Right kidney (tissue), 1 donor: ENCODE data around the gene LRMDA.
"Not testable (repeated sequence)": the region's sequence is repeated elsewhere in the genome, so short reads cannot be mapped to it uniquely, and the experiment has no call there.

Experiments
- DNase-seq: peaks from one replicate; pipeline ENCODE4 v3.0.0-alpha.2; 2016

The LRMDA gene

DNA sequence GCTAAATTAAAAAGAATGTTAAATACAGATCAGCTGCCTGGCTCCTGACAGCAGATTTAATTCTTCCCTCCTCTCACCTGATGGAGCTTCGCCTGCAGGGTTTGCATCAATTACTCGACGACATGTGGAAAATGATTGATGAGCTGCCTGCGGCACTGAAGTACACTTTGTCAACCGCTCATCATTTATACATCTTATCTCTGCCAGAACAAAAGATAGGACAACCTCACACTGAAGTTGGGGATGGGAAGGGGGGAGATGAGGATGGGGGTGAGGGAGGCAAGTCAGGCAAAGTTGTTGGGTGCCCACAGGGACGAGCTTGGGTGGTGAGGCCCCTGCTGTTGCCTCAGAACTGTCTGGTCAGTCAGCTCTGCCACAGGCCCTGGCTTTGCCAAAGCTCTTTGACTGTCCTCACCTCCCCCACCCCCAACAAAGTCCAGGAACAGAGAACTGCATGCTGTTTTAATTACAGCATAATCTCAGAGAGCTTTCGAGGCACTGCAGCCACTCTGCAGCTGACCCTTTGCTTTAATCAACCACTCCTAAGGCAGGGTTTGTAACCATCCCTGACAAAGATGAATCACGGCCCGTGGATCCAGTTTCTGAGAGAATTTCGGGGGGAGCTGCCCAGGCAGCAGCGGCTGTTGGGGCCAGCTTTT is 702.3 kb downstream of the LRMDA start:
- peak; percentile 34 for DNase-seq

DNA sequence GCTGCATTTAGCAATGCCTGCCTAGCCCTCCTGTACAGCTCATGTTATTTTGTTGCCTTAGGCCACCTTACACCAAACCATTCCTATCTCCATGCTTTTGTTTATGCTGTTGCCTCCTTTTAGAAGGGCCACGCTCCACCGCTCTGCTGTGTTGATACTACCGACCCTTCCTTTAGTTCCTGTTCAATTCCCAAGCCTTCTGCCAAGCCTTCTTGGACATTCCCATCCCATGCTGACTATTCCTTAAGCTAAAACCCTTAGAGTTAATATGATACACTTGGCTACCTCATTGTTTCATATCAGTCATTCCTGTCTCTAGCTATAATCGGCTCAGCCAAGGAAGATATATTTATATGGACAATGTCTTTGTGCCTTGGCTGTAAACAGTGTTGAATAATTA is 705.5 kb downstream of the LRMDA start:
- DNase-seq = no peak

- no peak for DNase-seq
Measured at GRCh38 chr10:76138286-76138685, 706.9 kb downstream of the LRMDA start.

DNA sequence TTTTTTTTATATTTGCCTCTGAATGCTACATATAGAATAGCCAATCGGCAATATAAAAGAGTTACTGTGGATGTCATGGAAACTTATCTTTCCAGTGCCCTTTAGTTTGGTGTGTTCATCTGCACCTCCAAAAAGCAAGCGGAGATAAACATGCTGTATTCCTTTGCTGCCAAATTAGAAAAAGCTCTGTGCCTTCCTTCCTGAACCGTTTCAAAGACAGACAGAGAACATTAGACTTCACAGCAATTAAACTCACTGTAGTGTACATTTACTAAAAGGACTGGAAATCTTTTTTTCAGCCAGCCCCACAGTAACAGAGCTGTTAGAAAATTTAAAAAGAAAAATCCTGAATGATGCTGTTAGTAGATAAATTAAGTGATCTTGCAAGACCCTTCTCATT is 707.5 kb downstream of the LRMDA start:
- DNase-seq = no peak

DNA sequence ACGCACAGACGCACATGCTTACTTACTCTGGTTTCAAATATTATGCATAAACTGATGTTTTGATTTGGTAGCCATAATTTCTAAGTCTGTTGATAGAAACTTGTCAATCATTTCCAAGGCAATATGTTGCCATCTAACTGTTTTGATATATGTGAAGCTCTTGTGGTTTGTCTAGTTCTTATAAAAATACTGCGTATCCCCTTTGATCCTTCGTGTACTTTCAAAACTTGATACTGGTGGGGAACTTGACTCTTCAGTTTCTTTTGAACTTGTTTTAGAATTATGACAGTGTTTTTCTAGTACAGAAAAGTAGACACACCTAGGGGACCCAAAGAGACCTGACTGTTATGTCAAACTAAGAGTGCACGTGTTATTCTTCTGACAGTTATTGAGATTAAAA is 708.0 kb downstream of the LRMDA start:
- DNase-seq = no peak

DNA sequence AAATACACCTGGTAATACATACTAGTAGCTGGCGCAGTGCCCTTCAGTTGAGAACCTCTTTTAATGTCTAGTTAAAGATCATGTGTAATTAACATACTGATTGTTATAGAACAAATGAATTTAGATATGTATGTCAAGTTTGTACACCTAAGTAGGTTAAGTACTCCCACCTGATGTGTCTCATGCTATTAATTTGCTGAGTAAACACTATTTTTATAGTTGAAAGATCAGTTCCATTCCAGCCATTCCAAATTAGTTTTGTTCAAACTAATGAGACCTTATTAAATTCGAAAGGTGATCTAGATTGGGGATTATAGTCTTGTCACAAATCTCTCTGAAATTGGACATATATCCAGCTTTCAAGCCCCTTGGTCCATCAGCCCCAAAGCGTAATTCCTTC is 710.0 kb downstream of the LRMDA start:
- DNase-seq = no peak

- DNase-seq = not testable (repeated sequence)
Measured at GRCh38 chr10:76148217-76148616, 716.8 kb downstream of the LRMDA start.

- no peak for DNase-seq
Measured at GRCh38 chr10:76149182-76149581, 717.8 kb downstream of the LRMDA start.

DNA sequence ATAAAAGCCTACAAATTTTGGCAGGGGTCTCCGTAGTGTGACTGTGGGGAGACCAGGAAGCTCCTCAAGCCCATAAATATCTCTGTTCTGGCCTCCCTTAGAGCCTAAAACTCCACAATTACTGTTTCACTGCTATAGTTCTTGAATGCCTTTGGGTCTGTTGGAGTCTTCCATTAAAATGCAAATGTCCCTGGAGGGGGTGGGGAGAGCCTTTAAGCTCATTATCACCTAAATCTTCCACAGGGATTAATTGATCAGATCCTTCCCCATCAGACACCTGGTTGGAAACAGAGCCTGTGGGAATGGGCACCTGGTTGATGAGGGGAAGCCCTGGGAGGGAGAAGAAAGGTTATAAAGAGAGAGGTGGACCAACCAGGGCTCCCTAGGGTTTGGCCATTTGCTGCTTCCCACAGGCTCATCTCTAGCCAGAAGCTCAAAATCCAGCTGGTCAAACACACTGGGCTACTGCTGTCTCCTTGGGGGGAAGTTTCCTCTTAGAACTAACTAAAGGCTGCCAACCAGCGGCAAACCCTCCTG is 718.2 kb downstream of the LRMDA start:
- no peak for DNase-seq

DNA sequence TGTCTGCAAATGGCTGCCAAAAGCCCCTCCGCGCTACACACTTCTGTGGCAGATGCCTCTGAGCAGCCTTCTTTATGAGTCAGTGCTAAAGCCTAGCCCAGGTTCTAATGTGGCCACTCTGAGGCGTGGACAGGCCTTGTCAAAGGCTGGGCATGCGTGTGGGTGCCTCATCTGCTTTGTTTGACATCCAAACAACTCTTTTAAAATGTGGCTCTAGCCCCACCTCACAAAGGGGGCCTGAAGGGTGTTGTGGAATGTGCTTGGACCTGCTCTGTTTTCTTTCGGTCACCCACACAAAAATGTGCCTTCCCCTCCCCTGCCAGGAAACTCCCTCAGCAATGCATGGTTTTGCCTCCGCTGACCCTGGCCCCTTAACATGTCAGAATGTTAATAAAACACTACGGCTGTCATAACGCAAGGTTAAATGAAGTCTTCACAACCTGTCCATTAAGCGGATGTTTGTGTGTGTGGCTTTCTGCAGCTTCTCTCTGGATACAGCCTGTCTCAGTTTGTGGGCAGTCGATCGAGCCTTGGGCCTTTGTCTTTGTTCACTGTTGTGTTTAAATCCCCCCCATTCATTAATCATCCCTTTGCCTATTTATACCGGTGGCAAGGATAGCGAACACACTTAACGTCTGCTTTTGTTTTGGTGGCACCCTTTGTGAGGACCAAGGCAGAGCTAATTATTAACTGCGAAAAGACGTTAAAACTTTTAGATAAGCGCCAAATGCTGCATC is 718.9 kb downstream of the LRMDA start:
- peak; percentile 82 for DNase-seq

- DNase-seq = no peak
Measured at GRCh38 chr10:76150876-76151288, 719.5 kb downstream of the LRMDA start.

DNA sequence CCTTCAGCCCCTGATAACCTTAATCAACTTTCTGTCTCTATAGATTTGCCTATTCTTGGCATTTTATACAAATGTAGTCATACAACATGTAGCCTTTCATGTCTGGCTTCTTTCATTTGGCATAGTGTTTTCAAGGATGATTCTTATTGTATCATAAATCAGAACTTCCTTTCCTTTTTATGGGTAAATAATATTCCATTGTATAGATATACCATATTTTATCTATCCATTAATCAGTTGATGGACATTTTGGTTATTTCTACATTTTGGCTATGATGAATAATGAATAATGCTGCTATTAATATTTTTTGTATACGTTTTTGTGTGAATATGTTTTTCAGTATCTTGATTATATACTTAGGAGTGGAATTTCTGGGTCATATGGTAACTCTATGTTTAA is 720.8 kb downstream of the LRMDA start:
- DNase-seq = no peak

GRCh38 chr10:76155961-76156360 is 724.5 kb downstream of the LRMDA start:
- DNase-seq = no peak

DNA sequence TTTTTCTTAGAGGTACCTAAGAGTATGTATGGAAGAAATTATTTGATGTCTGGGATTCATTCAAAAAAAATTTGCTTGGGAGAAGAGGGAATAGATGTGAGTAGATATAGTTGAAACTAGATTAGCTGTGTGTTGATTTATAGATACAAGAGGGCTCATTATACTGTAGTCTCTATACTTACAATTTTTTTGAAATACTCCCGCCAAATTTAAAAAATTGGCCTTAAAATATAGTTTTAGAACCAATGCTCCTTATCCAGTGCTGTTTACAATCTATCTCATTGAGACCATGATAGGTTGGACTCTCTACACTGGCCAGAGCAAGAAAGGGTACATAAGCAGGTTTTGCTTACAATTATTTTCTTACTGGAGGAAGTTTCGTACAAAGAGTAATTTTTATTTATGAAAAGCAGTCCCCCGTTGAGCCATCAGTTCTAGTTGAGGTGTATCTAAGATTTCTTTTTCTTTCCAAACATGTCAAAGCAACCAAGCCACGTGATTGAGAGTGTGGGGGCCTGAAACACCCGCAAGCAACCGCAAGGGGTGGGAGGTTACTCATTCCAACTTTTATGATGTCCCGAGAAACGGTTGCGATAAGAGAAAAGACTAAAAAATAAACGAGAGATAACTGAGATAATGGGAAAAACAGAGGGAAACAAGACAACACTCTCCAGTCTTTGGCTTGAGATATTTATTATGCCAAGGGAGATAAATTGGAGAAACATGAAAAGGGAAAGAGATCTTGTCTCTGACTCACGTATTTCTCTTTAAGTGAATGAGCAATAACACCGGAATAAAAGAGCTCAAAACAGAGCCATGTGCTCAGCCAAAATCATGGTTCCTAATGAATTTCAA is 729.2 kb downstream of the LRMDA start:
- no peak for DNase-seq

GRCh38 chr10:76161301-76161582 is 729.8 kb downstream of the LRMDA start:
- no peak for DNase-seq

GRCh38 chr10:76168437-76168836 is 737.0 kb downstream of the LRMDA start:
- no peak for DNase-seq

GRCh38 chr10:76169246-76169645 is 737.8 kb downstream of the LRMDA start:
- DNase-seq = no peak

GRCh38 chr10:76172020-76172419 is 740.6 kb downstream of the LRMDA start:
- no peak for DNase-seq

- no peak for DNase-seq
Measured at GRCh38 chr10:76175533-76176165, 744.2 kb downstream of the LRMDA start.

DNA sequence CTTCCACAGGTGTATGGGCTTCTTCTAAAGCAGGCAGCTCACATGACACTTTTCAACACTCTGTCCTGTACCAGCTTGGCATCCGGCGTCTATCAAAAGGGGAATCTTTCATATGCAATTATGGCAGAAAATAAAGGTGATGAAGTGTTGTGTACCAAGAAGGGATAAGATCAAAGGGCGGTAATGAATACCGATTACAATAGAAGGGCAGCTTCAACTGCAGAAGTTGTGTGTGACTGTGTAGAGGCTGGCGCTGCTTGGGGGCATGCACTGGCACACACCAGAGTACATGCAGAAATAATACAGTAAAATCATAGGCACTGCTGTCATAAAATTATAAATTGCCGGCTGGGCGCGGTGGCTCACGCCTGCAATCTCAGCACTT is 744.7 kb downstream of the LRMDA start:
- DNase-seq = no peak

DNA sequence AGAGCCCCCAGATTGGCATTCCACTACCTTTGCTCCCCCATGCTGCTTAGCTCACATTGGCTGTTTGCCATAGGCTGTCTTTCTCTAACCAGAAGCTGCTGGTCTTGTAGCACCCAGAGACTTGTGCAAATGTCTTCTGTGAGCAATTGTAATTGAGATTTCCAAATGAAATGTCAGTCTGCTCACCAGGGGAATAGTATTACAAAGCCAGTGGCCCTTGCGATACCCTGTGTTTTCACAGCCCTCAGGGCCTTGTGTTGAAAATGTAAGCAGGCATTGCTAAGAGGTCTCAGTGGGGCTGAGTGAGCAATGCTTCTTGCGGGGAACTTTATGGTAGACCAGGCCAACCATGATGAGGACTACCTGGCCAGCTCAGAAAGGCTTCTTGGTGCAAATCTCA is 746.5 kb downstream of the LRMDA start:
- no peak for DNase-seq

- no peak for DNase-seq
Measured at GRCh38 chr10:76178532-76179292, 747.3 kb downstream of the LRMDA start.
